ENCODE results near the gene ITGAV.

ITGAV gene

DNA sequence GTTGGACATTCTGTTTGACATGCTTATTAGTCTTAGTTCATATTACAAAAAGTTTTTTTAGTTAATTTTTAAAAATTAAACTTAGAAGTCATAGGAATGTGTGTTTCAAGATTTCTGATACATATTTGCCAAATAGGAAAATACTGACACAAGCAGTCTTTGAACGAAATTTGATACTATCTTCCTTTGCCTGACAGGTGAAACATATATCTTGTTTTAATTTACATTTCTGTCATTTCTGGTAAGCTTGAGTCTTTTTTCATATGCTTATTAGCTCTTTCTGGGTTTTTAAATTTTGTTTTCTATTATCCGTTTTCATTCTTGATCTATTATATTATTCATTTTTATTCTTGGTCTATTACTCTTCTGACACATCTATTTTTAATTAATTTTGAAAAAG lies 24.5 kb downstream of the ITGAV start:
- DNase-seq: no peak

- DNase-seq: no peak
Measured at GRCh38 chr2:186617148-186617547, 27.3 kb downstream of the ITGAV start.

DNA sequence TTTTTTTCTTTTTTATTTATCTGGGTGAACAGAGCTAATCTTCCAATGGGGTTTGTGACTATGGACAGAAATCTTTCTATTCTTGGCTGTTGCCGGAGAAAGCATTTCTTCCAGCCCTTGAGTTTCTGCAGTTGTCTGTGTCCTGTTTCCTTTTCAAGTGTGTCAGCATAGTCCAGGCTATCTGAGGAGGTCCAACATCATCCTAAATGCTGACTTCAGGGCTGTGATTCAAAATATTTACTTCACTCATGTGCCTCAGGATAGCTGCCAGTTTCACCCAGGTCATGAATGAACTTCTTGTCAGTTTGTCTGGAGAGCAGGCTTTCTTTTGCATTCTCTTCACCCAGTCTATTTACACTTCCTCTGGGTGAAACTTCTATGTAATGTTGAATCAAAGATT lies 27.9 kb downstream of the ITGAV start:
- DNase-seq: no peak

GRCh38 chr2:186618696-186619095 lies 28.8 kb downstream of the ITGAV start:
- DNase-seq: no peak

DNA sequence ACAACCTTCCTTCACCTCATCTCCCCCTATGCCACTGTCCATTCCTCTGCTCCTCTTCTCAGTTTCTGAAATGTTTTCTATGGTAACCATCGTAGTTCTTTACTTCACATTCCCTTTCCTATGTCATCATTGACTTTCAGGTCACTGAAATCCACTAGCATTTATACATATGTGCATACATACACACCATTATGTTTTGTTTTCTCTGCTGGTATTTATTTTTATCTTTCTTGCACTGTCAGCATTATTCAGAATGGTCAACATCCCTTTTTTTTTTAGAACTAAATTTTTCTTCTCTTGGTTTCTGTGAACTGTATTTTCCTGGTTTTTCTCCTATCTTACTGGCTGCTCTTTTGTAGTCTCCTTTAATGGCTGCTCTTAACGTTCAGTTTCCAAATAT lies 33.2 kb downstream of the ITGAV start:
- no peak for DNase-seq

- no peak for DNase-seq
Measured at GRCh38 chr2:186624276-186624675, 34.4 kb downstream of the ITGAV start.

GRCh38 chr2:186629250-186629996 lies 39.6 kb downstream of the ITGAV start:
- DNase-seq: no peak

DNA sequence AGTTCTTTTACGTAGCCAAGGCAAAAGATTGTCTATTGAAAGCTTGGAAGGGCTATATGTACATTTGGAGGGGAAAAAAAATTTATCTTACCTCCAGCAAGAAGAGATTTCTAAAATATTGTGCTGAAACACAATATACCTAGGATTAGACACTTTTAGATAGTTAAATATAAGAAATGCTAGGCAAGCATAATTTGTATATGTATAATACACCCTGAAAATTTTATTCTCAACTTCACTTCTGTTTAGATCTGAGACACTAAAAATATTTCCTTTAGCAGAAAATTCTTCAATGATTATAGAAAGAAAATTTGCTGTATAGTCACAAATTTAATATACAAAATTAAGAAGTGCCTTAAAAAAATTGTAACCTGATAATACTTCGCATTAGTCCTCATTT lies 42.6 kb downstream of the ITGAV start:
- DNase-seq: no peak

GRCh38 chr2:186634701-186635100 lies 44.8 kb downstream of the ITGAV start:
- no peak for DNase-seq

DNA sequence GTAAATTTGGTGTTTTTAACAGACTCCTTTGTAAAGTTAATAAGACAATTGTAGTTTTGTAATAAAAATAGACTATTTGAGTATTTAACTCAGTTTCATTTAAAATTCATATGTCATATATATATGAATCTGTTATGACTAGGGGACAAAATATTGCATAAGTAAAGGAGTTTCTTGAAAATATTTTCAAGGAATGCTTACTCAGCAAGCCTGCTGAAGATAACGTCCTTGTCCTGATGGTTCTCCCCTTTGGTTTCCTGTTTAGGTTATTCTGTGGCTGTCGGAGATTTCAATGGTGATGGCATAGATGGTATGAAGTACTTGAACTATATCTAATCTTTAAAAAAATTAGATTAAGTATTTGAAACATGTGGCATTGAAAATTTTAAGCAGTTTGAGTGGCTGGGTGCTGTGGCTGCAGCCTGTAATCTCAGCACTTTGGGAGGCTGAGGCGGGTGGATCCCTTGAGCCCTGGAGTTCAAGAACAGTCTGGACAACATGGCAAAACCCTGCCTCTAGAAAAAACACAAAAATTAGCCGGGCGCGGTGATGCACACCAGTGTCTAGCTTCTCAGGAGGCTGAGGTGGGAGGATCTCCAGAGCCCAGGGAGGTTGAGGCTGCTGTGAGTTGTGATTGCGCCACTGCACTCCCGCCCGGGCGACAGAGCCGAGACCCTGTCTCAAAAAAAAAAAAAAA lies 47.1 kb downstream of the ITGAV start:
- no peak for DNase-seq

- DNase-seq: no peak
Measured at GRCh38 chr2:186637497-186637800, 47.6 kb downstream of the ITGAV start.

DNA sequence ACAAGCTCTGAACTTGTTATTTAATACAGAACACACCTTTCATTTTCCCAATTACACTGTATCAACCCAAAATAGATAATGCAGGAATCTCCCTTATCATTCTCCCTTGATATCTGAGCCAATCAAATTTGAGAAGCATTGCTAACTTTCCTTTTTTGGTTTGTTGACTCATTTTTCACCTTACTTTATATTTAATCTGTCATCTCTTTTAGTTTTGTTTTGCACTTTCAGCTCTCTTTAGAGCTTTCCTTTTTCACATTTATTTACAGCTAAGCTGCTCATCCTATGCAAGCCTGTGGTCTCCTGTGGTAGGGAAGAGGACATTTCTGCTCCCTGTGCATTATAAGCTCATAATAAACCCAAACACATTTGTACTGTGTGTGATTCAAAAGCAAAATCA lies 50.1 kb downstream of the ITGAV start:
- DNase-seq: no peak

- no peak for DNase-seq
Measured at GRCh38 chr2:186641132-186641806, 51.4 kb downstream of the ITGAV start.

DNA sequence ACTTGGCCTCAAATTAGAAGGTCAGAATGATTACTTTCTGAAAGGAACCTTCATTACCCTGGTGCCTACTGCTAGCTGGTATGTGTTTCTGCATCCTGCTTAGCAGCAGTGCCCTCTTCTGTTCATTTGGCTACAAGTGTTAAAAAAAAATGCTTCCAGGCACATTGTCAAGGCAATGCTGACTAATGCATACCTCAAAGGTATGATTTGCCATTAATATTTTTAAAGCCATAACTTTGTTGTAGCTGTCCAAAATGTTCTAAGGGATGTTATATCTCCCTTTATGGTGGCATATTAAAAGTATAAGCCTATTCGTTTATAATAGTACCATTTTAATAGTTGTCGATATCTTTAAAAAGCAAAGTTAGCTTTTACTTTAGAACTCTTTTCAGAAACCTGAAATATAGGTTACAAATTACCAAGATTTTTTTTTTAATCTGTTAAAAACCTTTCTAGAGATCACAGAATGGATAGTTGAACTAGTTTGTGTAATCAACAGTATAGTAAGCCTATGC lies 52.0 kb downstream of the ITGAV start:
- DNase-seq: no peak

GRCh38 chr2:186644791-186645190 lies 54.9 kb downstream of the ITGAV start:
- no peak for DNase-seq

- no peak for DNase-seq
Measured at GRCh38 chr2:186645999-186646398, 56.1 kb downstream of the ITGAV start.

DNA sequence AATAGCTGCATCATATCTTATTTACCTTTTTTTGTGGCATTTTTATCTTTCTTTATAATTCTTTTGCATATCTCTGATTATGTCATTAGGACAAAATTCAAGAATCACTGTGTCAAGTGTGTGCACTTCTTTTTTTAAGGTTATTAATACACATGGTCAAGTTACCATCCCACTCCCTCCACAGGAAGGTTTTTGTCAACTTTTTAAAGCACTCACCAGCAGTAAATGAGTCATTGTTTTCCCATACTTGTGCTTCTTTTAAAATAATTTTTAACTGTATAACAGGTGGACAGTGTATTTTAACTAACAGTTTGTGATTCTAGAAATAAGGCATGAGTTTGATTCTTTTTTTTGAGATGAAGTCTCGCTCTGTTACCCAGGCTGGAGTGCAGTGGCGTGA lies 58.3 kb downstream of the ITGAV start:
- no peak for DNase-seq

DNA sequence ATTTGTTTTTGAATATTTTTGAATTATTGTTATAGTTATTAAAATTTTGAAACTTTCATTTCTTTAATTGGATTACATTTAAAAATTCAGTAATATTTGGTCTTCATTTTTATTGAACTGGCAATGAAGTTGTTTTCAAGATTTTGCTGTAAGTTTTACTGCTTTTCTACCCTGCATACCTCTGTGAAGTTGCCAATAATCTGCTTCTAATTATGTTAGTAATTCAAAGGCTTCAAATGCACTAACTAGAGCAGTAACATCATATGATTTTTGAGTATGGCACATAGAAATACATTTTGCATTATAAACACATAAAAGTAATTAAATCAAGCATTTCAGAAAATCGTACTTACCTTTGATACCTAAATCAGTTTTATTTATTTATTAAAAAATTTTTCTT lies 63.7 kb downstream of the ITGAV start:
- no peak for DNase-seq

GRCh38 chr2:186659383-186659782 lies 69.5 kb downstream of the ITGAV start:
- no peak for DNase-seq

GRCh38 chr2:186664385-186665043 lies 74.7 kb downstream of the ITGAV start:
- no peak for DNase-seq

DNA sequence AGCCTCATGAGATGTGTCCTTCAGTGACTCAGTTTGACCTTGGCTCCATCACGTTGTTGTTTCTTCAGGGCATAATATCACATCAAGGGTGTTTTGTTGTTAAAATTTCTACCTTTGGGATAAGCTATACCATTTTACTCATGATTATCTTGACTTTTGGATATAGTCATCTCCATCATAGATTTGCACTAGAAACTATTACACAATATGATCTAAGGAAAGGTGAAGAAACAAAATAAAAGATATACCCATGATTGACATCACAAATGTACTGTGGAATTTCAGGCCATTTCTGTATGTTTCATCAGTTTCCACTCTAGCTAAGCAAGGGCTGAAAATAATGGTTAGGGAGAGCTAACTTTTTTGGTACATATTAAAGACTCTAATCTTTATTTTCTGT lies 79.3 kb downstream of the ITGAV start:
- no peak for DNase-seq

DNA sequence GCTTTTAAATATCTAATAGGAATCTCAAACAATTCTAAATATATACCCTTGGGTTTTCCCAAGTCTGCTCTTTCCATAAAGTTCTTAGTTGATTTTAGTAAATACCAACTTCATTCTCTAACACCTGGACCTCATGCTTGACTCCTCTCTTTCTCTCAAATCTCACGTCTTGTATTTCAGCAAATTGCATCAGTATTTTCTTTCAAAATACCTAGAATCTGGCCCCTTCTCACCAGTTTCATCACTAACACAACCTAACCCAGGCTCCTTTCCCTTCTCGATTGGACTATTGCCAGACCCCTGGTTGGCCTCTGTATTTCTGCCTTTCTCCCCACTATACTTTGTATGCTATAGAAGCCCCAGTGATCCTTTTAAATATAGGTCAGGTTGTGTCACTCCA lies 81.0 kb downstream of the ITGAV start:
- DNase-seq: no peak

DNA sequence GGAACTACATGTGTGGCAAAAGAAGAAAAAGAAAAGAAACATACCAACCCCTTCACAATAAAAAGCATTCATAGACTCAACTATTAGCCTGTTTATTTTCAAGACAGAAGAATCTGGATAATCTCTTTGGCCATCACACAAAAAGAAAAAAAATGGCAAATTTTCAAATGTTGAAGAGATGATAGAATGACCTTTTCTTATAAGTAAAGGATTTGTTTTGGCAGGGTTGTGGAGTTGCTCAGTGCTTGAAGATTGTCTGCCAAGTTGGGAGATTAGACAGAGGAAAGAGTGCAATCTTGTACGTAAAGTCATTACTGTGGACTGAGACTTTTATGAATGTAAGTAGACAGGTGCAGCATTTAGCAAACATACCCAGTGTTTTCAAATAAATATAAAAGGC lies 85.5 kb downstream of the ITGAV start:
- no peak for DNase-seq

DNA sequence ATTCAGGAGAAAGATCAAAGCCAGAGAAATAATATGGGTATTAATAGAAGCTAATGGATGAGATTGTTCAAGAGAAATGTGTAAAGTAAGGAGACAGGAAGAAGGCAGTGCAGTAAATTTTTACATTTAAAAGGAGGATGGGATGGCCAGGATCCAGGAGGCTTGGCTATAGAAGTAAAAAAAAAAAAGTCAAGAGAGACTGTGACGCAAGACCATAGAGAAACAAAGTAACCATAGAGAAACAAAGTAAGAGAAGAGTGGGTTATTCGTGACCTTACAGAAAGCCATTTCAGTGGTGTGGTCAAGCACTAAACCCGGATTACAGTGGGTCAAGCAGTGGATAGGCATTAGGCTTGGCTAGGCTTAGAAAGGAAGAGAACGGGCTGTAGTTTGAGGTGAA lies 93.5 kb downstream of the ITGAV start:
- DNase-seq: no peak
